GM18868 (cell line): ENCODE data around the gene ZNF492.

Experiments
- ATAC-seq: cut with Tn5 transposase; IDR thresholded peaks from one replicate; pipeline ENCODE4 v1.9.1; 2021; ENCODE audit warnings: mild to moderate bottlenecking, moderate library complexity; ENCODE audit not compliant: unreplicated experiment

The ZNF492 gene

GRCh38 chr19:22633706-22634449, at the start of gene ZNF492:
TSS of gene ZNF492 (plus strand) at chr19:22634324. CDS start at chr19:22653400, 19,076 bp downstream.
- ATAC-seq = peak; percentile 90

GRCh38 chr19:22595422-22595821, 38.7 kb upstream of the ZNF492 start:
- ATAC-seq = no peak

GRCh38 chr19:22595918-22596341, 38.2 kb upstream of the ZNF492 start:
- no peak for ATAC-seq

- no peak for ATAC-seq
Observed at GRCh38 chr19:22600690-22601648, 33.2 kb upstream of the ZNF492 start.

- ATAC-seq = no peak
Observed at GRCh38 chr19:22601906-22602630, 32.1 kb upstream of the ZNF492 start.

GRCh38 chr19:22602631-22603272, 31.4 kb upstream of the ZNF492 start:
- no peak for ATAC-seq

- no peak for ATAC-seq
Observed at GRCh38 chr19:22603518-22604440, 30.3 kb upstream of the ZNF492 start.

GRCh38 chr19:22604571-22605274, 29.4 kb upstream of the ZNF492 start:
- ATAC-seq = no peak

GRCh38 chr19:22605275-22606211, 28.6 kb upstream of the ZNF492 start:
- ATAC-seq = no peak

- ATAC-seq = no peak
Observed at GRCh38 chr19:22606212-22606553, 27.9 kb upstream of the ZNF492 start.

GRCh38 chr19:22606954-22607652, 27.0 kb upstream of the ZNF492 start:
- ATAC-seq = no peak

GRCh38 chr19:22607653-22608430, 26.3 kb upstream of the ZNF492 start:
- ATAC-seq = no peak

GRCh38 chr19:22608441-22608840, 25.7 kb upstream of the ZNF492 start:
- no peak for ATAC-seq

- no peak for ATAC-seq
Observed at GRCh38 chr19:22609630-22610029, 24.5 kb upstream of the ZNF492 start.

GRCh38 chr19:22610121-22610520, 24.0 kb upstream of the ZNF492 start:
- ATAC-seq = no peak

- no peak for ATAC-seq
Observed at GRCh38 chr19:22612316-22612715, 21.8 kb upstream of the ZNF492 start.

- no peak for ATAC-seq
Observed at GRCh38 chr19:22616659-22617058, 17.5 kb upstream of the ZNF492 start.
